Measurements from ENCODE around the gene CFAP299.

- no peak for TF ChIP-seq EZH2 (IDR thresholded peaks at IDR 0.05; ENCODE audit: borderline replicate concordance, low read depth, low read length, poor library complexity, severe bottlenecking)
- no peak for TF ChIP-seq CTCF (conservative IDR thresholded peaks at IDR 0.05; ENCODE audit: low read depth, low read length)
Measured at GRCh38 chr4:80301884-80302283, 33.6 kb upstream of the CFAP299 start.
